A375 (cell line): ENCODE measurements around the gene TSC22D1. TPM values are rescaled to one million over a fixed set of nuclear protein-coding genes. Genes with fewer than 3 reads are reported as not detected.

ENCODE experiments used
- total RNA-seq: library from RNA; depleted of rRNA; stranded (reverse); fragments of >200 nt; shearing (Covaris generic); gene quantifications from 2 replicates; pipeline ENCODE4 v1.2.3, GENCODE V29; 2014; rRNA removed

The TSC22D1 gene
- 190 and 219 TPM in 2 replicates for total RNA-seq

GRCh38 chr13:44575741-44576350 lies at the start of gene TSC22D1:
TSC22D1 (minus strand) TSS chr13:44576330; CDS start chr13:44576074, 256 bp downstream.

Other genes with a start within 250 kb of the TSC22D1 start
- not detected in 2 replicates for gene SERP2, start 202.5 kb downstream of the TSC22D1 start, total RNA-seq